GM19438 (cell line): ENCODE measurements around the gene PGAM2.
A peak's percentile ranks its signal among the peaks of the same experiment; 100 is the strongest.

Source experiments
- ATAC-seq: cut with Tn5 transposase; IDR thresholded peaks from one replicate; pipeline ENCODE4 v1.9.1; 2021; ENCODE audit warnings: low read depth; ENCODE audit not compliant: unreplicated experiment

PGAM2 gene

GRCh38 chr7:44103923-44104859 is 38.8 kb upstream of the PGAM2 start, which contains the start of gene AEBP1:
Gene AEBP1 (plus strand): TSS chr7:44104345. CDS start chr7:44104666, 321 bp downstream.
- ATAC-seq: no peak

- ATAC-seq: no peak
Observed at GRCh38 chr7:44103566-44103922, 38.2 kb upstream of the PGAM2 start.

- no peak for ATAC-seq
Observed at GRCh38 chr7:44102846-44103565, 37.6 kb upstream of the PGAM2 start.

- ATAC-seq: no peak
Observed at GRCh38 chr7:44101966-44102845, 36.8 kb upstream of the PGAM2 start.

GRCh38 chr7:44101303-44101965 is 36.1 kb upstream of the PGAM2 start:
- no peak for ATAC-seq

- no peak for ATAC-seq
Observed at GRCh38 chr7:44100458-44101302, 35.3 kb upstream of the PGAM2 start.

- no peak for ATAC-seq
Observed at GRCh38 chr7:44099669-44100068, 34.3 kb upstream of the PGAM2 start.

- ATAC-seq: no peak
Observed at GRCh38 chr7:44098092-44099068, 33.0 kb upstream of the PGAM2 start.

- peak; percentile 53 for ATAC-seq
Observed at GRCh38 chr7:44097064-44097932, 31.9 kb upstream of the PGAM2 start.

GRCh38 chr7:44096326-44096881 is 31.0 kb upstream of the PGAM2 start:
- ATAC-seq: no peak

- no peak for ATAC-seq
Observed at GRCh38 chr7:44095781-44096180, 30.4 kb upstream of the PGAM2 start.

- ATAC-seq: no peak
Observed at GRCh38 chr7:44094883-44095592, 29.7 kb upstream of the PGAM2 start.

- no peak for ATAC-seq
Observed at GRCh38 chr7:44094365-44094764, 29.0 kb upstream of the PGAM2 start.

- ATAC-seq: no peak
Observed at GRCh38 chr7:44093102-44093641, 27.8 kb upstream of the PGAM2 start.

- ATAC-seq: no peak
Observed at GRCh38 chr7:44087911-44088838, 22.8 kb upstream of the PGAM2 start.
